GM19455 (cell line): Measurements from ENCODE around the gene GLS.
"Not testable (repeated sequence)": the region's sequence is repeated elsewhere in the genome, so short reads cannot be mapped to it uniquely, and the experiment has no call there.

Experiments
- ATAC-seq: cut with Tn5 transposase; IDR thresholded peaks from one replicate; pipeline ENCODE4 v1.9.1; 2021; ENCODE audit not compliant: unreplicated experiment

GLS gene

GRCh38 chr2:190987938-190988337, 107.3 kb downstream of the GLS start:
- no peak for ATAC-seq

GRCh38 chr2:190988910-190989309, 108.3 kb downstream of the GLS start:
- ATAC-seq = no peak

GRCh38 chr2:190990132-190990531, 109.5 kb downstream of the GLS start:
- ATAC-seq = no peak

GRCh38 chr2:190993292-190993643, 112.6 kb downstream of the GLS start:
- ATAC-seq = no peak

- ATAC-seq = no peak
Measured at GRCh38 chr2:190994148-190994547, 113.5 kb downstream of the GLS start.

- not testable (repeated sequence) for ATAC-seq
Measured at GRCh38 chr2:190995315-190995714, 114.7 kb downstream of the GLS start.

- ATAC-seq = no peak
Measured at GRCh38 chr2:190996338-190996946, 115.8 kb downstream of the GLS start.

- ATAC-seq = no peak
Measured at GRCh38 chr2:190996947-190997346, 116.3 kb downstream of the GLS start.

GRCh38 chr2:190997526-190998113, 117.0 kb downstream of the GLS start:
- no peak for ATAC-seq

GRCh38 chr2:190999058-190999457, 118.4 kb downstream of the GLS start:
- no peak for ATAC-seq

- ATAC-seq = no peak
Measured at GRCh38 chr2:190999949-191000665, 119.5 kb downstream of the GLS start.

GRCh38 chr2:191001032-191001431, 120.4 kb downstream of the GLS start:
- ATAC-seq = no peak

- ATAC-seq = no peak
Measured at GRCh38 chr2:191001624-191002023, 121.0 kb downstream of the GLS start.

- no peak for ATAC-seq
Measured at GRCh38 chr2:191003405-191004309, 123.0 kb downstream of the GLS start.

GRCh38 chr2:191006297-191006696, 125.7 kb downstream of the GLS start:
- ATAC-seq = no peak

GRCh38 chr2:191006997-191007783, 126.6 kb downstream of the GLS start:
- ATAC-seq = no peak

GRCh38 chr2:191008286-191008685, 127.7 kb downstream of the GLS start:
- no peak for ATAC-seq

- no peak for ATAC-seq
Measured at GRCh38 chr2:191009541-191010374, 129.1 kb downstream of the GLS start.
